Astrocyte (in vitro differentiated cells and primary cell): ENCODE measurements around the gene ANTXR1. TPM values are rescaled to one million over a fixed set of nuclear protein-coding genes. Genes with fewer than 3 reads are reported as not detected.

Source experiments
- DNase-seq: peaks from one replicate; pipeline ENCODE4 v3.0.0-alpha.2; 2010; ENCODE audit warnings: low read depth
- FAIRE-seq: peaks from 2 replicates; lab custom pipeline; 2011; peaks lifted over from hg19 to GRCh38; lab: Jason Lieb, UNC
- H2AFZ ChIP-seq: 2 replicates; pipeline ENCODE4 v1.6.0; 2012; ENCODE audit warnings: low read depth, low read length, inconsistent platforms
- H3K27ac ChIP-seq: 2 replicates; pipeline ENCODE4 v1.5.1; 2011; ENCODE audit warnings: low read depth, low read length, inconsistent platforms
- H3K27me3 ChIP-seq: 2 replicates; pipeline ENCODE4 v1.6.0; 2011; ENCODE audit warnings: low read length, inconsistent platforms; ENCODE audit not compliant: insufficient read depth
- H3K36me3 ChIP-seq: 2 replicates; pipeline ENCODE4 v1.5.1; 2011; ENCODE audit warnings: low read length, inconsistent platforms; ENCODE audit not compliant: insufficient read depth
- H3K4me1 ChIP-seq: 2 replicates; pipeline ENCODE4 v1.5.1; 2011; ENCODE audit warnings: low read length, inconsistent platforms; ENCODE audit not compliant: insufficient read depth
- H3K4me2 ChIP-seq: 2 replicates; pipeline ENCODE4 v1.6.0; 2012; ENCODE audit warnings: low read length, inconsistent platforms
- H3K4me3 ChIP-seq: 2 replicates; pipeline ENCODE4 v1.5.1; 2011; ENCODE audit warnings: low read depth, mild to moderate bottlenecking, low read length, inconsistent platforms; ENCODE audit not compliant: insufficient read depth
- H3K79me2 ChIP-seq: 2 replicates; pipeline ENCODE4 v1.6.0; 2012; ENCODE audit warnings: mild to moderate bottlenecking, low read length, inconsistent platforms; ENCODE audit not compliant: insufficient read depth
- H3K9ac ChIP-seq: 2 replicates; pipeline ENCODE4 v1.6.0; 2012; ENCODE audit warnings: mild to moderate bottlenecking, low read length, inconsistent platforms
- H3K9me3 ChIP-seq: 2 replicates; pipeline ENCODE4 v1.5.1; 2012; ENCODE audit warnings: low read depth, mild to moderate bottlenecking, low read length, inconsistent platforms; ENCODE audit not compliant: insufficient read depth
- H4K20me1 ChIP-seq: 2 replicates; pipeline ENCODE4 v1.6.0; 2012; ENCODE audit warnings: low read length, inconsistent platforms; ENCODE audit not compliant: insufficient read depth
- H3K27ac Mint-ChIP-seq: one replicate; pipeline ENCODE4 v1.8.0; 2021; ENCODE audit warnings: mild to moderate bottlenecking, mixed read lengths; ENCODE audit not compliant: unreplicated experiment
- H3K27me3 Mint-ChIP-seq: one replicate; pipeline ENCODE4 v1.8.0; 2021; ENCODE audit warnings: low read depth, mixed read lengths; ENCODE audit not compliant: unreplicated experiment
- H3K36me3 Mint-ChIP-seq: one replicate; pipeline ENCODE4 v1.8.0; 2021; ENCODE audit warnings: low read depth, mixed read lengths; ENCODE audit not compliant: unreplicated experiment
- H3K4me1 Mint-ChIP-seq: one replicate; pipeline ENCODE4 v1.8.0; 2021; ENCODE audit warnings: low read depth, mixed read lengths; ENCODE audit not compliant: unreplicated experiment
- H3K4me3 Mint-ChIP-seq: one replicate; pipeline ENCODE4 v1.8.0; 2021; ENCODE audit warnings: mild to moderate bottlenecking, moderate library complexity, mixed read lengths; ENCODE audit not compliant: unreplicated experiment
- H3K9me3 Mint-ChIP-seq: one replicate; pipeline ENCODE4 v1.8.0; 2021; ENCODE audit warnings: mild to moderate bottlenecking, mixed read lengths; ENCODE audit not compliant: unreplicated experiment
- CTCF ChIP-seq: IDR thresholded peaks from 2 replicates; pipeline ENCODE4 v1.5.1; 2011; ENCODE audit warnings: low read depth, mild to moderate bottlenecking, inconsistent platforms, low read length, moderate library complexity; ENCODE audit not compliant: insufficient read depth
- EZH2 ChIP-seq: IDR thresholded peaks from 2 replicates; pipeline ENCODE4 v1.6.1; 2012; ENCODE audit warnings: mild to moderate bottlenecking, low read length, inconsistent platforms; ENCODE audit not compliant: insufficient read depth
- total RNA-seq: library from RNA; stranded (reverse); gene quantifications from 2 replicates; pipeline ENCODE4 v1.2.1, GENCODE V29; 2021

ANTXR1 gene
- total RNA-seq, 1 donor from 2014 or later, result 67.8 TPM

GRCh38 chr2:69020496-69021426, 7.8 kb downstream of the ANTXR1 start:
- H4K20me1 ChIP-seq, result peaks cover 87% of the 10 kb centered on the region
- H3K9ac ChIP-seq, result no peak overlapping the region
- H3K27ac ChIP-seq, result no peak overlapping the region
- no peak overlapping the region for H3K4me2 ChIP-seq
- H2AFZ ChIP-seq, result no peak overlapping the region
- H3K27me3 ChIP-seq, result no peaks in the 10 kb centered on the region
- no peak overlapping the region for H3K4me3 ChIP-seq
- Mint-ChIP-seq H3K4me1 (peaks cover 28% of the 10 kb centered on the region), H3K27ac (no peak overlapping the region), H3K36me3 (peaks cover 4% of the 10 kb centered on the region), H3K4me3 (no peak overlapping the region), H3K27me3 (no peaks in the 10 kb centered on the region), H3K9me3 (no peaks in the 10 kb centered on the region)
- H3K79me2 ChIP-seq, result peaks cover 100% of the 10 kb centered on the region
- peaks cover 14% of the 10 kb centered on the region for H3K4me1 ChIP-seq
- no peaks in the 10 kb centered on the region for H3K9me3 ChIP-seq
- TF ChIP-seq EZH2 (no peak), CTCF (no peak)
- no peak for DNase-seq
- no peak for FAIRE-seq
- H3K36me3 ChIP-seq, result no peaks in the 10 kb centered on the region

GRCh38 chr2:69021727-69022126, 8.7 kb downstream of the ANTXR1 start:
- Histone ChIP-seq H3K4me3 (no peak overlapping the region), H3K9me3 (no peaks in the 10 kb centered on the region), H3K27me3 (no peaks in the 10 kb centered on the region), H3K27ac (no peak overlapping the region), H2AFZ (no peak overlapping the region), H3K36me3 (no peaks in the 10 kb centered on the region), H3K4me2 (no peak overlapping the region), H3K4me1 (peaks cover 14% of the 10 kb centered on the region), H3K79me2 (peaks cover 100% of the 10 kb centered on the region), H3K9ac (no peak overlapping the region), H4K20me1 (peaks cover 92% of the 10 kb centered on the region)
- FAIRE-seq (no peak), DNase-seq (peak; percentile 41)
- Mint-ChIP-seq H3K27me3 (no peaks in the 10 kb centered on the region), H3K4me3 (no peak overlapping the region), H3K9me3 (no peaks in the 10 kb centered on the region), H3K4me1 (peaks cover 24% of the 10 kb centered on the region), H3K36me3 (peaks cover 4% of the 10 kb centered on the region), H3K27ac (no peak overlapping the region)
- TF ChIP-seq CTCF, result no peak
- no peak for TF ChIP-seq EZH2

- Mint-ChIP-seq H3K4me3 (no peak overlapping the region), H3K27me3 (no peaks in the 10 kb centered on the region), H3K27ac (no peak overlapping the region), H3K9me3 (no peaks in the 10 kb centered on the region), H3K36me3 (peaks cover under 1% of the 10 kb centered on the region), H3K4me1 (peaks cover 16% of the 10 kb centered on the region)
- Histone ChIP-seq H2AFZ (no peak overlapping the region), H3K4me3 (no peak overlapping the region), H3K79me2 (peaks cover 99% of the 10 kb centered on the region), H3K9ac (no peak overlapping the region), H3K4me1 (peaks cover 14% of the 10 kb centered on the region), H4K20me1 (peaks cover 92% of the 10 kb centered on the region), H3K9me3 (no peaks in the 10 kb centered on the region), H3K36me3 (no peaks in the 10 kb centered on the region), H3K27ac (no peak overlapping the region), H3K27me3 (no peaks in the 10 kb centered on the region), H3K4me2 (no peak overlapping the region)
- no peak for DNase-seq
- TF ChIP-seq CTCF, result no peak
- no peak for FAIRE-seq
Observed at GRCh38 chr2:69022548-69022947, 9.6 kb downstream of the ANTXR1 start.
